ENCODE measurements around the gene RPS15. TPM values are rescaled to one million over a fixed set of nuclear protein-coding genes. Genes with fewer than 3 reads are reported as not detected.

Gene RPS15
- total and polyA plus RNA-seq, 2 of the 13 experiments (the other 11 are each of a cell fraction or from before 2014, with no cell fraction given) = 695 to 1,411 TPM

- no peak for TF ChIP-seq ZFP36 (IDR thresholded peaks at IDR 0.05; ENCODE audit: borderline replicate concordance, low read depth, low read length, partially characterized antibody)
- TF ChIP-seq MED8 (CRISPR knock-in tag; IDR thresholded peaks at IDR 0.05; ENCODE audit: insufficient replicate concordance) = no peak
- no peak for TF ChIP-seq ZNF740 (CRISPR knock-in tag; IDR thresholded peaks at IDR 0.05)
- peak; percentile 13; the same call in 1 of the 2 replicates for TF ChIP-seq FOSL2 (CRISPR knock-in tag; IDR thresholded peaks at IDR 0.05)
- no peak for TF ChIP-seq HDAC6 (IDR thresholded peaks at IDR 0.05; ENCODE audit: low read depth, low read length)
- TF ChIP-seq PBX2 (CRISPR knock-in tag; IDR thresholded peaks at IDR 0.05) = peak; percentile 74
- no peak for TF ChIP-seq ZNF703 (CRISPR knock-in tag; IDR thresholded peaks at IDR 0.05; ENCODE audit: borderline replicate concordance)
- TF ChIP-seq PITX1 (CRISPR knock-in tag; IDR thresholded peaks at IDR 0.05) = no peak; the same call in 1 of the 2 replicates
- TF ChIP-seq HNRNPUL1 (IDR thresholded peaks at IDR 0.05; ENCODE audit: low read depth, low read length) = no peak
- TF ChIP-seq RBM22 (optimal IDR thresholded peaks at IDR 0.05; ENCODE audit: low read length) = no peak
- peak; percentile 32; the same call in 1 of the 2 replicates for TF ChIP-seq ZBTB33 (CRISPR knock-in tag; IDR thresholded peaks at IDR 0.05)
- TF ChIP-seq ADNP (CRISPR knock-in tag; IDR thresholded peaks at IDR 0.05) = peak; percentile 92
- no peak for TF ChIP-seq AGO2 (optimal IDR thresholded peaks at IDR 0.05; ENCODE audit: low read depth, low read length)
- peak; percentile 74 for TF ChIP-seq ZNF142 (CRISPR knock-in tag; IDR thresholded peaks at IDR 0.05)
- TF ChIP-seq ZNF737 (CRISPR knock-in tag; IDR thresholded peaks at IDR 0.05; ENCODE audit: borderline replicate concordance) = no peak
- TF ChIP-seq ZBTB25 (CRISPR knock-in tag; IDR thresholded peaks at IDR 0.05) = peak; percentile 87
- TF ChIP-seq NFE2L2 (IDR thresholded peaks at IDR 0.05; ENCODE audit: low read length) = no peak
Observed at GRCh38 chr19:1478934-1479707, 40.9 kb downstream of the RPS15 start, which contains the start of gene C19orf25 (continued).
